B cell (primary cell): Measurements from ENCODE around the gene GRM8. TPM values are rescaled to one million over a fixed set of nuclear protein-coding genes. Genes with fewer than 3 reads are reported as not detected.

Experiments used
- ATAC-seq: fragments of 200-7000 bp; cut with Tn5 transposase; one replicate; pipeline ENCODE4 v1.10.0; 2021; ENCODE audit warnings: low read depth, mild to moderate bottlenecking, moderate number of reproducible peaks, moderate library complexity
- CTCF ChIA-PET: fragments of 350-600 bp; sonication (Branson Sonifier 250); formaldehyde crosslinking; loops from one replicate; lab custom pipeline; 2021; ENCODE audit warnings: antibody characterized with exemption, inconsistent platforms; lab: Charles Lee
- POLR2A ChIA-PET: fragments of 350-600 bp; sonication (Branson Sonifier 250); formaldehyde crosslinking; loops from one replicate; lab custom pipeline; 2021; ENCODE audit warnings: antibody characterized with exemption; lab: Charles Lee
- DNase-seq: peaks from one replicate; pipeline ENCODE4 v3.0.0; 2013
- H2AFZ ChIP-seq: 2 replicates; pipeline ENCODE4 v1.6.1; 2012; ENCODE audit warnings: mild to moderate bottlenecking, low read depth, low read length; ENCODE audit not compliant: insufficient read depth, poor library complexity, severe bottlenecking
- H3K27ac ChIP-seq, 2 donors: 1 replicate in 1 of 2; 2 replicates in 1 of 2; pipeline ENCODE4 v1.5.1; 2012 to 2013; ENCODE audit warnings: low read length in 2 of 2, mild to moderate bottlenecking in 2 of 2, moderate library complexity in 1 of 2
- H3K27me3 ChIP-seq, 4 experiments: fragments of 200-600 bp in 1 of 4; sonication (generic) in 1 of 4; replicated peaks in 1 of 4; 1 replicate in 2 of 4; 2 replicates in 2 of 4; pipeline versions ENCODE4 v1.6.1 to v1.7.0; 2013 to 2016; ENCODE audit warnings: low read length in 3 of 4, mild to moderate bottlenecking in 2 of 4, mixed read lengths in 1 of 4, moderate library complexity in 1 of 4; ENCODE audit not compliant: insufficient read depth in 4 of 4, control insufficient read depth in 3 of 4; ENCODE audit errors: control extremely low read depth in 1 of 4
- H3K36me3 ChIP-seq, 2 experiments: replicated peaks in 1 of 2; 1 replicate in 1 of 2; 2 replicates in 1 of 2; pipeline versions ENCODE4 v1.6.1 to v1.7.1; 2013; ENCODE audit warnings: low read length in 1 of 2; ENCODE audit not compliant: insufficient read depth in 2 of 2, control insufficient read depth in 1 of 2; ENCODE audit errors: control extremely low read depth in 1 of 2, extremely low read depth in 1 of 2
- H3K4me1 ChIP-seq, 2 donors: fragments of 200-600 bp in 1 of 2; sonication (generic) in 1 of 2; 1 replicate in 1 of 2; 2 replicates in 1 of 2; pipeline versions ENCODE4 v1.5.1 to v1.6.1; 2013 to 2017; ENCODE audit warnings: low read length in 2 of 2; ENCODE audit not compliant: control insufficient read depth in 2 of 2, insufficient read depth in 2 of 2
- H3K4me2 ChIP-seq: replicated peaks from 2 replicates; pipeline ENCODE3; 2012; ENCODE audit warnings: mild to moderate bottlenecking, low read depth, low read length; ENCODE audit not compliant: poor library complexity, severe bottlenecking
- H3K4me3 ChIP-seq, 5 experiments: fragments of 200-600 bp in 1 of 5; sonication (generic) in 1 of 5; 1 replicate in 3 of 5; 2 replicates in 2 of 5; pipeline versions ENCODE4 v1.5.1 to v1.7.0; 2011 to 2016; ENCODE audit warnings: low read length in 4 of 5, mild to moderate bottlenecking in 4 of 5, low read depth in 2 of 5, control low read depth in 1 of 5, moderate library complexity in 1 of 5; ENCODE audit not compliant: insufficient read depth in 1 of 5; ENCODE audit errors: control extremely low read depth in 1 of 5, extremely low read depth in 1 of 5
- H3K79me2 ChIP-seq: fragments of 200-600 bp; sonication (generic); one replicate; pipeline ENCODE4 v1.6.0; 2016; ENCODE audit warnings: low read length; ENCODE audit not compliant: control insufficient read depth, insufficient read depth
- H3K9ac ChIP-seq: fragments of 200-600 bp; sonication (generic); 2 replicates; pipeline ENCODE4 v1.6.1; 2017; ENCODE audit warnings: mild to moderate bottlenecking, low read length, moderate library complexity
- H3K9me3 ChIP-seq, 3 donors: one replicate each; pipeline versions ENCODE4 v1.6.1 to v1.7.1; 2013; ENCODE audit warnings: low read length in 2 of 3; ENCODE audit not compliant: control insufficient read depth in 2 of 3, insufficient read depth in 1 of 3; ENCODE audit errors: control extremely low read depth in 1 of 3
- H4K20me1 ChIP-seq: 2 replicates; pipeline ENCODE4 v1.6.0; 2012; ENCODE audit warnings: mild to moderate bottlenecking, low read length; ENCODE audit not compliant: insufficient read depth, control insufficient read depth, poor library complexity, severe bottlenecking
- H3K27ac Mint-ChIP-seq: one replicate; pipeline ENCODE4 v1.8.0; 2021; ENCODE audit warnings: mixed read lengths
- H3K27me3 Mint-ChIP-seq: one replicate; pipeline ENCODE4 v1.8.0; 2021; ENCODE audit warnings: mixed read lengths
- H3K4me1 Mint-ChIP-seq: one replicate; pipeline ENCODE4 v1.8.0; 2021; ENCODE audit warnings: mixed read lengths
- H3K4me3 Mint-ChIP-seq: one replicate; pipeline ENCODE4 v1.8.0; 2021; ENCODE audit warnings: mixed read lengths
- H3K9me3 Mint-ChIP-seq: one replicate; pipeline ENCODE4 v1.8.0; 2022; ENCODE audit warnings: mixed read lengths; ENCODE audit not compliant: insufficient read depth
- EZH2 ChIP-seq: IDR thresholded peaks from 2 replicates; pipeline ENCODE4 v1.6.1; 2012; ENCODE audit warnings: borderline replicate concordance, low read depth, mild to moderate bottlenecking, moderate library complexity, low read length; ENCODE audit not compliant: insufficient read depth, poor library complexity, severe bottlenecking
- WGBS: methylation state at CpG from one replicate; pipeline ENCODE4 v1.1.5; 2013; ENCODE audit warnings: missing lambda C conversion rate; ENCODE audit not compliant: insufficient coverage; 5-methylcytosine and 5-hydroxymethylcytosine counted together
- intact Hi-C: fragments of 100-400 bp; cut with micrococcal nuclease; formaldehyde crosslinking; loops from one replicate; pipeline ENCODE4 v1.10.0; 2022
- polyA plus RNA-seq: library from polyadenylated mRNA; depleted of rRNA; stranded (reverse); fragments of >200 nt; gene quantifications from 2 replicates; pipeline ENCODE4 v1.2.3, GENCODE V29; 2012
- total RNA-seq, 2 donors: library from RNA; stranded (reverse); fragments of 120-200 nt in 1 of 2; gene quantifications; 1 replicate in 1 of 2; 2 replicates in 1 of 2; pipeline versions ENCODE4 v1.2.3 to v1.2.4, GENCODE V29; 2013 to 2022
- TF ChIP-seq, protein P1 (sequence below): fragments of 200-600 bp; IDR thresholded peaks from one replicate; pipeline ENCODE4 v1.8.0; 2022; ENCODE audit warnings: antibody characterized with exemption, mild to moderate bottlenecking

GRM8 gene
- total and polyA plus RNA-seq, 2 donors (not counting 1 experiment from before 2014, with no cell fraction given), result not detected

DNA sequence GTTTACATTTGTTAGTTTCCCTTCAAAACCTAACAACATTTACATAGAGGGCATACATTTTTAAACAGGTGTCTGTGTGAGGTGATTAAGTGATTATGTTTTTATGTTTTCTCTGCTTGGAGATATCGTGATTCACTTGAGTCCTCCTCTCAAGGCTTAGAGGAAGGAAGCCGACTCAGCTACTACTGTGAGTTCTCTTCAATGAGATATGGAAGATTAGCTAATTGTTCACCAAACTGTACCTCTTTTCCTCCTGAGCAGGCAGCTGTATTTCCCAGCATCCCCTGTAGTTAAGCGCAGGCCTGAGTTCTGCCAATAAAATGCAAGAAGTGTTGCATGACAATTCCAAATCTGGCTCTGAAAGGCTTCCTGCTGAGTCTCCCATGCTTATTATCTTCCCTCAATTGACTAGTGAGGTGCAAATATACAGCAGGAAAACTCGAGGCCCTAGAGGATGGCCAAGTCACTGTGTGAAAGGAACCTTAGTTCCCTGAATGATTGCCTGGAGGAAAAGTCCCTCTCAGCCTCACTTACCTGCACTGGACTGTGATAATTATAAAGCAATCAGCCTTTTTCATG is 528.7 kb downstream of the GRM8 start:
- CTCF ChIA-PET, result no interaction called here
- WGBS, result 65% methylated on average over 2 of the region's 4 CpGs
- no peak for ATAC-seq

GRCh38 chr7:126720232-126720631 is 532.5 kb downstream of the GRM8 start:
- H3K27ac Mint-ChIP-seq, result no peak overlapping the region
- ChIA-PET CTCF (interaction anchor here (0.7 kb wide), 1 partner anchor 512 kb away, joined by 4 read pairs; no protein-coding TSS in a partner anchor), POLR2A (no interaction called here)
- Histone ChIP-seq H4K20me1 (no peaks in the 10 kb centered on the region), H3K9ac (no peak overlapping the region), H2AFZ (no peak overlapping the region), H3K9me3 (no peaks in the 10 kb centered on the region), H3K4me2 (no peak overlapping the region), H3K27me3 (no peaks in the 10 kb centered on the region), H3K79me2 (no peaks in the 10 kb centered on the region), H3K4me1 (no peaks in the 10 kb centered on the region), H3K27ac (no peak overlapping the region), H3K36me3 (no peaks in the 10 kb centered on the region), H3K4me3 (no peak overlapping the region)
- intact Hi-C loops, result no loop called here
- no peaks in the 10 kb centered on the region for H3K9me3 Mint-ChIP-seq
- ATAC-seq (no peak), DNase-seq (no peak)
- no peak overlapping the region for H3K4me3 Mint-ChIP-seq
- no peak for TF ChIP-seq EZH2
- TF ChIP-seq, protein P1, sequence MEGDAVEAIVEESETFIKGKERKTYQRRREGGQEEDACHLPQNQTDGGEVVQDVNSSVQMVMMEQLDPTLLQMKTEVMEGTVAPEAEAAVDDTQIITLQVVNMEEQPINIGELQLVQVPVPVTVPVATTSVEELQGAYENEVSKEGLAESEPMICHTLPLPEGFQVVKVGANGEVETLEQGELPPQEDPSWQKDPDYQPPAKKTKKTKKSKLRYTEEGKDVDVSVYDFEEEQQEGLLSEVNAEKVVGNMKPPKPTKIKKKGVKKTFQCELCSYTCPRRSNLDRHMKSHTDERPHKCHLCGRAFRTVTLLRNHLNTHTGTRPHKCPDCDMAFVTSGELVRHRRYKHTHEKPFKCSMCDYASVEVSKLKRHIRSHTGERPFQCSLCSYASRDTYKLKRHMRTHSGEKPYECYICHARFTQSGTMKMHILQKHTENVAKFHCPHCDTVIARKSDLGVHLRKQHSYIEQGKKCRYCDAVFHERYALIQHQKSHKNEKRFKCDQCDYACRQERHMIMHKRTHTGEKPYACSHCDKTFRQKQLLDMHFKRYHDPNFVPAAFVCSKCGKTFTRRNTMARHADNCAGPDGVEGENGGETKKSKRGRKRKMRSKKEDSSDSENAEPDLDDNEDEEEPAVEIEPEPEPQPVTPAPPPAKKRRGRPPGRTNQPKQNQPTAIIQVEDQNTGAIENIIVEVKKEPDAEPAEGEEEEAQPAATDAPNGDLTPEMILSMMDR, result no peak
- WGBS, result 60% methylated on average over 1 of the region's 2 CpGs
- H3K4me1 Mint-ChIP-seq, result no peaks in the 10 kb centered on the region
- H3K27me3 Mint-ChIP-seq, result no peaks in the 10 kb centered on the region

More for the DNA sequence above, 528.7 kb downstream of the GRM8 start:
- Mint-ChIP-seq H3K9me3 (no peaks in the 10 kb centered on the region), H3K27me3 (no peaks in the 10 kb centered on the region), H3K4me3 (no peak overlapping the region), H3K27ac (no peak overlapping the region), H3K4me1 (no peaks in the 10 kb centered on the region)
- no peaks in the 10 kb centered on the region for H3K79me2 ChIP-seq
- no peak overlapping the region for H3K4me2 ChIP-seq
- no peak overlapping the region for H3K9ac ChIP-seq
- POLR2A ChIA-PET, result no interaction called here
- H3K27ac ChIP-seq, result no peak overlapping the region
- DNase-seq, result no peak
- H3K9me3 ChIP-seq, result no peaks in the 10 kb centered on the region
- H3K4me1 ChIP-seq, result no peaks in the 10 kb centered on the region
- TF ChIP-seq, protein P1, result no peak
- no peak for TF ChIP-seq EZH2
- no peaks in the 10 kb centered on the region for H3K27me3 ChIP-seq
- intact Hi-C loops, result no loop called here
- H2AFZ ChIP-seq, result no peak overlapping the region
- no peak overlapping the region for H3K4me3 ChIP-seq
- no peaks in the 10 kb centered on the region for H3K36me3 ChIP-seq
- no peaks in the 10 kb centered on the region for H4K20me1 ChIP-seq
